ENCODE measurements around the gene ULBP1. TPM values are rescaled to one million over a fixed set of nuclear protein-coding genes. Genes with fewer than 3 reads are reported as not detected.

ULBP1 gene, protein sequence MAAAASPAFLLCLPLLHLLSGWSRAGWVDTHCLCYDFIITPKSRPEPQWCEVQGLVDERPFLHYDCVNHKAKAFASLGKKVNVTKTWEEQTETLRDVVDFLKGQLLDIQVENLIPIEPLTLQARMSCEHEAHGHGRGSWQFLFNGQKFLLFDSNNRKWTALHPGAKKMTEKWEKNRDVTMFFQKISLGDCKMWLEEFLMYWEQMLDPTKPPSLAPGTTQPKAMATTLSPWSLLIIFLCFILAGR
- under 1 TPM; 0.13 to 0.46 (median 0.23) TPM for total RNA-seq
- under 1 TPM; 0.07 to 0.32 TPM for polyA plus RNA-seq
- long read RNA-seq, donor 1, result 0 reads
- long read RNA-seq, donor 2, result 0 reads
- long read RNA-seq, donor 3, result 0 reads

- peaks cover 0 to 29% (median 25%) of the 10 kb centered on the region in 9 donors for H3K4me1 ChIP-seq
- peak within 1 kb of the TSS in 2 of 10 donors; percentile 2 to 20 for H3K27ac ChIP-seq
- H3K9me3 ChIP-seq, result no peaks in the 10 kb centered on the region
- H3K27me3 ChIP-seq, result peaks cover 19 to 97% (median 77%) of the 10 kb centered on the region in 7 donors
- TF ChIP-seq, protein P1, sequence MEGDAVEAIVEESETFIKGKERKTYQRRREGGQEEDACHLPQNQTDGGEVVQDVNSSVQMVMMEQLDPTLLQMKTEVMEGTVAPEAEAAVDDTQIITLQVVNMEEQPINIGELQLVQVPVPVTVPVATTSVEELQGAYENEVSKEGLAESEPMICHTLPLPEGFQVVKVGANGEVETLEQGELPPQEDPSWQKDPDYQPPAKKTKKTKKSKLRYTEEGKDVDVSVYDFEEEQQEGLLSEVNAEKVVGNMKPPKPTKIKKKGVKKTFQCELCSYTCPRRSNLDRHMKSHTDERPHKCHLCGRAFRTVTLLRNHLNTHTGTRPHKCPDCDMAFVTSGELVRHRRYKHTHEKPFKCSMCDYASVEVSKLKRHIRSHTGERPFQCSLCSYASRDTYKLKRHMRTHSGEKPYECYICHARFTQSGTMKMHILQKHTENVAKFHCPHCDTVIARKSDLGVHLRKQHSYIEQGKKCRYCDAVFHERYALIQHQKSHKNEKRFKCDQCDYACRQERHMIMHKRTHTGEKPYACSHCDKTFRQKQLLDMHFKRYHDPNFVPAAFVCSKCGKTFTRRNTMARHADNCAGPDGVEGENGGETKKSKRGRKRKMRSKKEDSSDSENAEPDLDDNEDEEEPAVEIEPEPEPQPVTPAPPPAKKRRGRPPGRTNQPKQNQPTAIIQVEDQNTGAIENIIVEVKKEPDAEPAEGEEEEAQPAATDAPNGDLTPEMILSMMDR (IDR thresholded peaks at IDR 0.05), result no peak
- intact Hi-C loops (cut with DNase I), result no loop called here
- peak within 1 kb of the TSS; percentile 22 to 63 (median 54) for H3K4me3 ChIP-seq
- no peaks in the 10 kb centered on the region for H3K36me3 ChIP-seq
- DNase-seq, result peak; percentile 83 to 87
- WGBS, 2 donors, result 1 to 2% methylated on average over 69 of the region's 69 CpGs
- peak; percentile 89 to 97 (median 94) for ATAC-seq
Observed at GRCh38 chr6:149963462-149964307, at the start of gene ULBP1. Gene ULBP1, plus strand, starts transcription at chr6:149963943. Its CDS starts 107 bp downstream, at chr6:149964050.

DNA sequence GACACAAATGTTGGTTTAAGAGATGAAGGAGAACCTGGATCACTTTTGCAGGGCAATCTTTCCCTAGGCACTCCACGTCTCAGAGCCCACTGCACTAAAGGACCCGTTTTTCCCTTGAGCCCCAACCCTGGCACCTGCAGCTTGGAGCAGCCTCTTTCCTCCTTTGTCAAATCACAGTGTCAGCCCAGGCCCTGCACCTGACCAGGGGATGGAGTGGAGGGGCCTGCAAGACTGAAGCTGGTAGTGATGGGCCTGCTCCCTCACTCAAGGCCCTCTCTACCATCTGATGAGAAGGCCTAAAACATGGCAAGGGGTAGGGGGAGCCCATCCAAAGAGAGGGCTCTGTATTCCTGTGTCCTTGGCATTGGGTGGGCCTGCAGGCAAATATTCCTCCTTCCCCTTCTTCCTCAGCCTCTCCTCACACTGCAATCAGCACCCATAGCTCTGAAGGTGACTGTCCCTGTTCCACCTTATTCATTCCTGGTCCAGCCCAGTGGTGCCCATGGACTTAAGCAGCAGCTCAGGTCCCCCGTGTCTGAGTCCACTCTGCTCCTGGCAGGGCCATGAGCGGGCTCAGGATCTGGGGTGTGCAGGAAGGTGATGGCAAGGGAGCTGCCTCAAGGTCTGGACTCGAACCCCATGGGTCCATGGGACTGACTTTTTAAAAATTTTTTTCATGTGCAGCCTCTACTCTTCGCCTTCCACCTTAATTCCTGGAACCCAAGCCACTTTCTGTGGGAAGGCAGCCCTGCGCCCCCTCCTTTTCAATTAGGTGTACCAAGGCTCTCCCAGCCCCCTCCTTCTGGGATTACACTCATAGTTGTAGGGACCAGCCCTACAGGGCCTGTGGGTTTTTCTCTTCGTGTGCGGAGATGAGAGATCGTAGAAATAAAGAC is 47.5 kb upstream of the ULBP1 start:
- WGBS, 2 donors, result 92 to 93% methylated on average over 10 of the region's 10 CpGs
- Histone ChIP-seq H3K36me3 (no peaks in the 10 kb centered on the region), H3K4me3 (no peak overlapping the region), H3K4me1 (no peaks in the 10 kb centered on the region), H3K9me3 (no peaks in the 10 kb centered on the region), H3K27me3 (peaks cover 0 to under 1% (median 0%) of the 10 kb centered on the region in 7 donors), H3K27ac (no peak overlapping the region)
- DNase-seq, result no peak
- TF ChIP-seq, protein P1 (IDR thresholded peaks at IDR 0.05), result no peak
- ATAC-seq, result no peak
- intact Hi-C loops (cut with DNase I), result no loop called here

GRCh38 chr6:149917679-149918078 is 46.1 kb upstream of the ULBP1 start:
- no peak overlapping the region for H3K4me3 ChIP-seq
- peaks cover 0 to 6% (median 5%) of the 10 kb centered on the region in 9 donors for H3K4me1 ChIP-seq
- TF ChIP-seq, protein P1 (IDR thresholded peaks at IDR 0.05), result no peak
- no peaks in the 10 kb centered on the region for H3K36me3 ChIP-seq
- H3K27ac ChIP-seq, result no peak overlapping the region
- H3K27me3 ChIP-seq, result peaks cover 0 to 15% (median 0%) of the 10 kb centered on the region in 7 donors
- 94 to 97% methylated on average over 2 of the region's 2 CpGs for WGBS, 2 donors
- DNase-seq (no peak), ATAC-seq (no peak)
- no peaks in the 10 kb centered on the region for H3K9me3 ChIP-seq
- intact Hi-C loops (cut with DNase I), result no loop called here

All from heart right ventricle (tissue), 16 donors.